HG03025 (cell line): ENCODE measurements around the gene ZFYVE28.
"Not testable (repeated sequence)": the region's sequence is repeated elsewhere in the genome, so short reads cannot be mapped to it uniquely, and the experiment has no call there.

Experiments
- ATAC-seq: cut with Tn5 transposase; IDR thresholded peaks from one replicate; pipeline ENCODE4 v1.9.1; 2021; ENCODE audit warnings: mild to moderate bottlenecking, moderate library complexity; ENCODE audit not compliant: unreplicated experiment, low FRiP score

The ZFYVE28 gene

GRCh38 chr4:2276581-2277325, 141.7 kb downstream of the ZFYVE28 start:
- ATAC-seq, result no peak

GRCh38 chr4:2275546-2276251, 142.7 kb downstream of the ZFYVE28 start:
- ATAC-seq, result no peak

- ATAC-seq, result not testable (repeated sequence)
Measured at GRCh38 chr4:2275044-2275397, 143.4 kb downstream of the ZFYVE28 start.

GRCh38 chr4:2274320-2275043, 144.0 kb downstream of the ZFYVE28 start:
- no peak for ATAC-seq

- no peak for ATAC-seq
Measured at GRCh38 chr4:2273657-2274319, 144.7 kb downstream of the ZFYVE28 start.

- no peak for ATAC-seq
Measured at GRCh38 chr4:2273221-2273620, 145.2 kb downstream of the ZFYVE28 start.

GRCh38 chr4:2272828-2273120, 145.7 kb downstream of the ZFYVE28 start:
- ATAC-seq, result no peak

GRCh38 chr4:2272026-2272827, 146.2 kb downstream of the ZFYVE28 start:
- ATAC-seq, result no peak

GRCh38 chr4:2271279-2272025, 147.0 kb downstream of the ZFYVE28 start:
- ATAC-seq, result no peak

- no peak for ATAC-seq
Measured at GRCh38 chr4:2270341-2271165, 147.9 kb downstream of the ZFYVE28 start.

- no peak for ATAC-seq
Measured at GRCh38 chr4:2269618-2270163, 148.8 kb downstream of the ZFYVE28 start.

GRCh38 chr4:2269206-2269531, 149.3 kb downstream of the ZFYVE28 start:
- ATAC-seq, result no peak

- no peak for ATAC-seq
Measured at GRCh38 chr4:2268357-2269205, 149.9 kb downstream of the ZFYVE28 start.

GRCh38 chr4:2267841-2268240, 150.6 kb downstream of the ZFYVE28 start:
- no peak for ATAC-seq

GRCh38 chr4:2267320-2267811, 151.1 kb downstream of the ZFYVE28 start:
- no peak for ATAC-seq

- ATAC-seq, result no peak
Measured at GRCh38 chr4:2266821-2267220, 151.6 kb downstream of the ZFYVE28 start.

GRCh38 chr4:2266181-2266580, 152.3 kb downstream of the ZFYVE28 start:
- ATAC-seq, result no peak
